Measurements from ENCODE around the gene PPDPF. TPM values are rescaled to one million over a fixed set of nuclear protein-coding genes. Genes with fewer than 3 reads are reported as not detected.

Gene PPDPF
- total RNA-seq, 4 donors from 2014 or later, result 114 to 256 (median 162) TPM

- no CpG with 5 or more reads among the region's 83 CpGs for WGBS, 2 donors (ENCODE audit: low coverage in 1 of 2)
- peaks cover 0 to 8% (median 0%) of the 10 kb centered on the region in 3 donors for H3K9me3 ChIP-seq
- TF ChIP-seq POLR2A (IDR thresholded peaks at IDR 0.05), result no peak
- TF ChIP-seq, protein P1, sequence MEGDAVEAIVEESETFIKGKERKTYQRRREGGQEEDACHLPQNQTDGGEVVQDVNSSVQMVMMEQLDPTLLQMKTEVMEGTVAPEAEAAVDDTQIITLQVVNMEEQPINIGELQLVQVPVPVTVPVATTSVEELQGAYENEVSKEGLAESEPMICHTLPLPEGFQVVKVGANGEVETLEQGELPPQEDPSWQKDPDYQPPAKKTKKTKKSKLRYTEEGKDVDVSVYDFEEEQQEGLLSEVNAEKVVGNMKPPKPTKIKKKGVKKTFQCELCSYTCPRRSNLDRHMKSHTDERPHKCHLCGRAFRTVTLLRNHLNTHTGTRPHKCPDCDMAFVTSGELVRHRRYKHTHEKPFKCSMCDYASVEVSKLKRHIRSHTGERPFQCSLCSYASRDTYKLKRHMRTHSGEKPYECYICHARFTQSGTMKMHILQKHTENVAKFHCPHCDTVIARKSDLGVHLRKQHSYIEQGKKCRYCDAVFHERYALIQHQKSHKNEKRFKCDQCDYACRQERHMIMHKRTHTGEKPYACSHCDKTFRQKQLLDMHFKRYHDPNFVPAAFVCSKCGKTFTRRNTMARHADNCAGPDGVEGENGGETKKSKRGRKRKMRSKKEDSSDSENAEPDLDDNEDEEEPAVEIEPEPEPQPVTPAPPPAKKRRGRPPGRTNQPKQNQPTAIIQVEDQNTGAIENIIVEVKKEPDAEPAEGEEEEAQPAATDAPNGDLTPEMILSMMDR (IDR thresholded peaks at IDR 0.05), result no peak
- TF ChIP-seq POLR2AphosphoS5 (IDR thresholded peaks at IDR 0.05), result no peak
- TF ChIP-seq EP300 (IDR thresholded peaks at IDR 0.05), result no peak
- peaks cover 80% of the 10 kb centered on the region for H3K27me3 ChIP-seq
- H3K27ac ChIP-seq, result no peak overlapping the region
- H3K4me3 ChIP-seq, result no peak overlapping the region
- no peaks in the 10 kb centered on the region for H3K36me3 ChIP-seq
- peaks cover 0 to 7% (median 0%) of the 10 kb centered on the region in 3 donors for H3K4me1 ChIP-seq
- peak; percentile 31 for ATAC-seq
These were observed 32.0 kb upstream of the PPDPF start for GRCh38 chr20:63488315-63489251.

- TF ChIP-seq EP300 (IDR thresholded peaks at IDR 0.05), result no peak
- TF ChIP-seq POLR2AphosphoS5 (IDR thresholded peaks at IDR 0.05), result no peak
- TF ChIP-seq POLR2A (IDR thresholded peaks at IDR 0.05), result no peak
- peaks cover 0 to 7% (median 0%) of the 10 kb centered on the region in 3 donors for H3K4me1 ChIP-seq
- ATAC-seq, result no peak
- H3K9me3 ChIP-seq, result peaks cover 0 to 8% (median 0%) of the 10 kb centered on the region in 3 donors
- H3K27ac ChIP-seq, result no peak overlapping the region
- H3K27me3 ChIP-seq, result peaks cover 75% of the 10 kb centered on the region
- no peak overlapping the region for H3K4me3 ChIP-seq
- 39% methylated on average over 2 of the region's 24 CpGs; no CpG with 5 or more reads in 1 of the 2 donors for WGBS, 2 donors (ENCODE audit: low coverage in 1 of 2)
- H3K36me3 ChIP-seq, result no peaks in the 10 kb centered on the region
These were observed 30.1 kb upstream of the PPDPF start for GRCh38 chr20:63490416-63490815.

DNA sequence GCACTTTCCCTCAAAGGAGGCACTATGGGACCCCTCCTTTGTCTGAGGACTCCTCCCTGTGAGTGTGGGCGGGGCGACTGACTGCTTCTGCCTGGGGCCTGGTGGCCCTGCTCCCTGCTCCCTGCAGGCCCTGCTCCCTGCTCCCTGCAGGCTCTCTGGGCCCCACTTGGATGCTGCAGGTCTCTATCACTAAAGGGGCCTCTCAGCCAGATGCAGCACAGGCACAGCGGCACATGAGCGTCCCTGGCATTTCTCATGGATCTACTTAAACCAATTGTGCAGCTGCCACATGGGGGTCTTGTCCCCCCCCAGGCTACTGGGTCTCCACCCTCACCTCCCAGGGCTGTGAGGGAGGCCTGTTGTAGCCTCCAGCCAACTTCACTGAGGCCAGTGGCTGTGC is 29.5 kb upstream of the PPDPF start:
- no peak for ATAC-seq
- 75% methylated on average over 2 of the region's 4 CpGs; no CpG with 5 or more reads in 1 of the 2 donors for WGBS, 2 donors (ENCODE audit: low coverage in 1 of 2)
- TF ChIP-seq EP300 (IDR thresholded peaks at IDR 0.05), result no peak
- TF ChIP-seq, protein P1 (IDR thresholded peaks at IDR 0.05), result no peak
- TF ChIP-seq POLR2AphosphoS5 (IDR thresholded peaks at IDR 0.05), result no peak
- TF ChIP-seq POLR2A (IDR thresholded peaks at IDR 0.05), result no peak
- Histone ChIP-seq H3K36me3 (no peaks in the 10 kb centered on the region), H3K4me1 (peaks cover 0 to 12% (median 0%) of the 10 kb centered on the region in 3 donors), H3K27me3 (peaks cover 75% of the 10 kb centered on the region), H3K27ac (no peak overlapping the region), H3K4me3 (no peak overlapping the region), H3K9me3 (peaks cover 0 to 6% (median 0%) of the 10 kb centered on the region in 3 donors)

DNA sequence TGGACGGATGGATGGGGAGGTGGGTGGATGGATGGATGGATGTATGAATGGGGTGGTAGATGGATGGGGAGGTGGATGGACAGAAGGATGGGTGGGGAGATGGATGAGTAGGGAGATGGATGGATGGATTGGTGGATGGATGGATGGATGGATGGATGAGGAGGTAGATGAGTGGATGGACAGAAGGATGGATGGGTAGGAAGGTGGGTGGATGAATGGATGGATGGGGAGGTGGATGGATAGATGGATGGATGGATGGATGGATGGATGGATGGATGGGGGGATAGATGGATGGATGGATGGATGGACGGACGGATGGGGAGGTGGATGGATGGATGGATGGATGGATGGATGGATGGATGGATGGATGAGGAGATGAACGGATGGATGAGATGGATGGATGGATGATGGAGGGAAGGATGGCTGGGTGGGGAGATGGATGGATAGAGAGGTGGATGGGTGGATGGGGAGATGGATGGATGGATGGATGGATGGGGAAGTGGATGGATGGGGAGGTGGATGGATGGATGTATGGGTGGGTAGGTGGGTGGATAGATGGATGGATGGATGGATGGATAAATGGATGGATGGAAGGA is 28.8 kb upstream of the PPDPF start:
- Histone ChIP-seq H3K27me3 (peaks cover 72% of the 10 kb centered on the region), H3K4me3 (no peak overlapping the region), H3K9me3 (no peaks in the 10 kb centered on the region), H3K27ac (no peak overlapping the region), H3K36me3 (no peaks in the 10 kb centered on the region), H3K4me1 (peaks cover 0 to 19% (median 5%) of the 10 kb centered on the region in 3 donors)
- ATAC-seq, result no peak
- TF ChIP-seq POLR2AphosphoS5 (IDR thresholded peaks at IDR 0.05), result no peak
- no peak for TF ChIP-seq EP300 (IDR thresholded peaks at IDR 0.05)
- TF ChIP-seq, protein P1 (IDR thresholded peaks at IDR 0.05), result no peak
- TF ChIP-seq POLR2A (IDR thresholded peaks at IDR 0.05), result no peak
- WGBS, 2 donors (ENCODE audit: low coverage in 1 of 2), result 33 to 65% methylated on average over 3 to 4 of the region's 4 CpGs

DNA sequence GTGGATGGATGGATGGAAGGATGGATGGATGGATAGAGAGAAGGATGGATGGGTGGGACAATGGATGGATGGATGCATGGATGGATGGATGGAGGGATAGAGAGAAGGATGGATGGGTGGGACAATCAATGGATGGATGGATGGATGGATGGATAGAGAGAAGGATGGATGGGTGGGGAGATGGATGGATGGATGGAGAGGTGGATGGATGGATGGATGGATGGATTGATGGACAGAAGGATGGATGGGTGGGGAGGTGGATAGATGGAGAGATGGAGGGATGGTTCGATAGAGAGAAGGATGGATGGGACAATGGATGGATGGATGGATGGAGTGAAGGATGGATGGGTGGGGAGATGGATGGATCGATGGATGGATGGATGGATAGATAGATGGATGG is 28.0 kb upstream of the PPDPF start:
- Histone ChIP-seq H3K4me1 (peaks cover 0 to 27% (median 5%) of the 10 kb centered on the region in 3 donors), H3K9me3 (no peaks in the 10 kb centered on the region), H3K27me3 (peaks cover 72% of the 10 kb centered on the region), H3K27ac (no peak overlapping the region), H3K4me3 (no peak overlapping the region), H3K36me3 (no peaks in the 10 kb centered on the region)
- whole genome bisulfite sequencing, 2 donors (ENCODE audit: low coverage in 1 of 2), result 91 to 100% methylated on average over 2 of the region's 2 CpGs
- TF ChIP-seq EP300 (IDR thresholded peaks at IDR 0.05) (no peak), POLR2AphosphoS5 (IDR thresholded peaks at IDR 0.05) (no peak), POLR2A (IDR thresholded peaks at IDR 0.05) (no peak)
- TF ChIP-seq, protein P1 (IDR thresholded peaks at IDR 0.05), result no peak
- no peak for ATAC-seq
